Measurements from ENCODE around the gene KRT75. TPM values are rescaled to one million over a fixed set of nuclear protein-coding genes. Genes with fewer than 3 reads are reported as not detected.

KRT75 gene
- total RNA-seq, 1 experiment from 2014 or later = not detected

DNA sequence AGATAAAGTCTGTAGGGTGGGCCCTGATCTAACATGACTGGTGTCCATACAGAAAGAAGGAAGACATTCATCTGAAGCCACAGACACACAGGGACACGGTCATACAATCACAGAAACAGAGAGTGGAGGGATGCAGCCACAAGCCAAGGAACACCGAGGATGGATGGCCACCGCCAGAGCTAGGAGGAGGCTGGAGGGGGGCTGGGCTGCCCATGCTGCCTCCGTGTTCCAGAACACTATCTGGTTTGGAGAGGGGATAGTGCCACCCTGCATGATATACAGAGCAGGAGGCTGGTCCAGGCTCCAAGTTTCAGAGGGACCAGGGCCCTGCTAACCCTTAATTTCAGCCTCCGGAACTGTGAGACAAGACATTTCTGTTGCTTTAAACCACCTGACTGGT lies 8.7 kb downstream of the KRT75 start (continued):
- TF ChIP-seq POLR2A (IDR thresholded peaks at IDR 0.05; ENCODE audit: borderline replicate concordance, extremely low read depth, insufficient read depth, insufficient read length) (no peak), CBX3 (IDR thresholded peaks at IDR 0.05; ENCODE audit: low read depth) (no peak), ZFX (IDR thresholded peaks at IDR 0.05) (no peak), EZH2 (IDR thresholded peaks at IDR 0.05) (no peak), SIN3A (IDR thresholded peaks at IDR 0.05; ENCODE audit: low read depth) (no peak)

DNA sequence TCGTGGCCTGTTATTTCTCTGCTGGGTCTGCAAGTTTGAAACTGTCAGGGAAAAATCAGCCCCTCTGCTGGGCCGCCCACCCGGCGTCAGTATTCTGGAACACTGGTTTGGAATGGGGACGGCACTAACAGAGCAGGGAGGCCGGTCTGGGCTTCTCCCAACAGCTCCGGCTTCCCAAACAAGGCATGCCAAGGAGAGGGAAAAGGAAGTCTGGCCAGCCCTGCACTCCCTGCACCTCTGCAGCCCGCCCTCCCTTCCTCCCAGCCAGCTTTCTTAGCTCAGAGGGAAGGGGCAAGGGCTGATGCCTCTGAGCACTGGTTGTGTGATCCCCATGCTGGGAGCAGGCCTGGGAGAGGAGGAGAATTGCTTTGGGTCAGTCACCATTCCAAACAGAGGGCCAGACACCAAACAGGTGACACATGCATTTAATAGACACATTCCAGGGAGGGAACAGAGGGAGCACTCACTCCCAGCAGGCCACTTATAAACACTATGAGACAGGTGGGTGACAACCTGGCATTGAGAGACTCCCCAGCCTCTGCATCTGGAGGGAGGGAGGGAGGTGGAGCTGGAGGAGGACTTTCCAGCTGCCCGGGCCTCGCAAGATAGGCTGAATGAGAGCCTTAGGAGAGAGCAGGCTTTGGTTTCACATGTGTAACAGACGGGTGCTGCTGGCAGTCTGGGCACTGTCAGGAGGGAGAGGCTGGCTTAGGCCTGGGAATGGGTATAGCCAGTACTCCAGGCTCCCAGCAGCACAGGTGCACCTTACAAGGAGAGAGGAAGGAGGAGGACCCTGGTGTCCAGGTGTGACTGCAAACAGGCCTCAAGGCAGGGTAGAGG lies 10.3 kb downstream of the KRT75 start:
- peak; percentile 37 for ATAC-seq
- POLR2A ChIA-PET = no interaction called here

More for the DNA sequence above, 10.3 kb downstream of the KRT75 start:
- CTCF ChIA-PET = no interaction called here
- Histone ChIP-seq H3K79me2 (ENCODE audit: insufficient read depth, low read length) (no peaks in the 10 kb centered on the region), H3K27ac (ENCODE audit: low read depth, low read length) (no peak overlapping the region), H3K9me2 (ENCODE audit: insufficient read depth) (no peaks in the 10 kb centered on the region), H3K9ac (ENCODE audit: low read length) (no peak overlapping the region), H3K27me3 (ENCODE audit: insufficient read depth, low read length) (no peaks in the 10 kb centered on the region), H3K4me2 (ENCODE audit: low read length) (0 out of 2 replicates have a peak overlapping the region, but pooled peaks have one; percentile 6), H4K20me1 (ENCODE audit: insufficient read depth) (no peaks in the 10 kb centered on the region), H3K9me3 (ENCODE audit: control insufficient read depth in 1 of 2, insufficient read depth in 1 of 2, low read depth in 1 of 2, low read length in 2 of 2) (no peaks in the 10 kb centered on the region), H3K4me1 (ENCODE audit: control insufficient read depth in 1 of 2, insufficient read depth in 2 of 2, low read length in 2 of 2) (peaks cover 0 to 23% of the 10 kb centered on the region in 2 experiments; a peak in 2 of 4 replicates), H3K4me3 (replicated peaks in 1 of 2; ENCODE audit: low read depth in 1 of 2, low read length in 2 of 2) (no peak overlapping the region), H3K36me3 (ENCODE audit: control insufficient read depth in 1 of 2, insufficient read depth in 2 of 2, low read length in 2 of 2) (no peaks in the 10 kb centered on the region), H2AFZ (ENCODE audit: low read depth, low read length, poor library complexity, severe bottlenecking) (no peak overlapping the region)
- no peak for DNase-seq (ENCODE audit: low read depth, low spot score)
- intact Hi-C loops (cut with micrococcal nuclease) = no loop called here
- TF ChIP-seq, protein P1, sequence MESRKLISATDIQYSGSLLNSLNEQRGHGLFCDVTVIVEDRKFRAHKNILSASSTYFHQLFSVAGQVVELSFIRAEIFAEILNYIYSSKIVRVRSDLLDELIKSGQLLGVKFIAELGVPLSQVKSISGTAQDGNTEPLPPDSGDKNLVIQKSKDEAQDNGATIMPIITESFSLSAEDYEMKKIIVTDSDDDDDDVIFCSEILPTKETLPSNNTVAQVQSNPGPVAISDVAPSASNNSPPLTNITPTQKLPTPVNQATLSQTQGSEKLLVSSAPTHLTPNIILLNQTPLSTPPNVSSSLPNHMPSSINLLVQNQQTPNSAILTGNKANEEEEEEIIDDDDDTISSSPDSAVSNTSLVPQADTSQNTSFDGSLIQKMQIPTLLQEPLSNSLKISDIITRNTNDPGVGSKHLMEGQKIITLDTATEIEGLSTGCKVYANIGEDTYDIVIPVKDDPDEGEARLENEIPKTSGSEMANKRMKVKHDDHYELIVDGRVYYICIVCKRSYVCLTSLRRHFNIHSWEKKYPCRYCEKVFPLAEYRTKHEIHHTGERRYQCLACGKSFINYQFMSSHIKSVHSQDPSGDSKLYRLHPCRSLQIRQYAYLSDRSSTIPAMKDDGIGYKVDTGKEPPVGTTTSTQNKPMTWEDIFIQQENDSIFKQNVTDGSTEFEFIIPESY (IDR thresholded peaks at IDR 0.05; ENCODE audit: extremely low read depth, insufficient replicate concordance, low read length) = no peak
- TF ChIP-seq CBX3 (IDR thresholded peaks at IDR 0.05; ENCODE audit: low read depth) (no peak), ZNF274 (IDR thresholded peaks at IDR 0.05; ENCODE audit: low read depth, low read length) (no peak), JUND (IDR thresholded peaks at IDR 0.05) (no peak), ELF1 (IDR thresholded peaks at IDR 0.05; ENCODE audit: borderline replicate concordance, low read depth) (no peak), ZFX (IDR thresholded peaks at IDR 0.05) (no peak), FOSL1 (IDR thresholded peaks at IDR 0.05; ENCODE audit: low read depth) (no peak), EZH2phosphoT487 (IDR thresholded peaks at IDR 0.05; ENCODE audit: borderline replicate concordance) (no peak), TCF7L2 (IDR thresholded peaks at IDR 0.05; ENCODE audit: borderline replicate concordance, extremely low read depth, insufficient read depth, insufficient read length) (no peak), POLR2A (IDR thresholded peaks at IDR 0.05; ENCODE audit: borderline replicate concordance, extremely low read depth, insufficient read depth, insufficient read length) (no peak), RAD21 (IDR thresholded peaks at IDR 0.05; ENCODE audit: low read depth) (no peak), SP1 (IDR thresholded peaks at IDR 0.05; ENCODE audit: low read depth) (no peak), EZH2 (IDR thresholded peaks at IDR 0.05) (no peak), YY1 (IDR thresholded peaks at IDR 0.05; ENCODE audit: extremely low read depth, insufficient replicate concordance, low read depth, low read length) (no peak), POLR2AphosphoS5 (IDR thresholded peaks at IDR 0.05; ENCODE audit: low read depth, low read length) (no peak), SRF (IDR thresholded peaks at IDR 0.05; ENCODE audit: low read depth) (no peak)
- TF ChIP-seq, protein P2, sequence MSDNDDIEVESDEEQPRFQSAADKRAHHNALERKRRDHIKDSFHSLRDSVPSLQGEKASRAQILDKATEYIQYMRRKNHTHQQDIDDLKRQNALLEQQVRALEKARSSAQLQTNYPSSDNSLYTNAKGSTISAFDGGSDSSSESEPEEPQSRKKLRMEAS (IDR thresholded peaks at IDR 0.05) = no peak
- TF ChIP-seq, protein P3, sequence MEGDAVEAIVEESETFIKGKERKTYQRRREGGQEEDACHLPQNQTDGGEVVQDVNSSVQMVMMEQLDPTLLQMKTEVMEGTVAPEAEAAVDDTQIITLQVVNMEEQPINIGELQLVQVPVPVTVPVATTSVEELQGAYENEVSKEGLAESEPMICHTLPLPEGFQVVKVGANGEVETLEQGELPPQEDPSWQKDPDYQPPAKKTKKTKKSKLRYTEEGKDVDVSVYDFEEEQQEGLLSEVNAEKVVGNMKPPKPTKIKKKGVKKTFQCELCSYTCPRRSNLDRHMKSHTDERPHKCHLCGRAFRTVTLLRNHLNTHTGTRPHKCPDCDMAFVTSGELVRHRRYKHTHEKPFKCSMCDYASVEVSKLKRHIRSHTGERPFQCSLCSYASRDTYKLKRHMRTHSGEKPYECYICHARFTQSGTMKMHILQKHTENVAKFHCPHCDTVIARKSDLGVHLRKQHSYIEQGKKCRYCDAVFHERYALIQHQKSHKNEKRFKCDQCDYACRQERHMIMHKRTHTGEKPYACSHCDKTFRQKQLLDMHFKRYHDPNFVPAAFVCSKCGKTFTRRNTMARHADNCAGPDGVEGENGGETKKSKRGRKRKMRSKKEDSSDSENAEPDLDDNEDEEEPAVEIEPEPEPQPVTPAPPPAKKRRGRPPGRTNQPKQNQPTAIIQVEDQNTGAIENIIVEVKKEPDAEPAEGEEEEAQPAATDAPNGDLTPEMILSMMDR (IDR thresholded peaks at IDR 0.05 in 2 of 3, conservative IDR thresholded peaks at IDR 0.05 in 1 of 3; ENCODE audit: borderline replicate concordance in 1 of 3, insufficient read depth in 1 of 3, low read depth in 2 of 3, low read length in 2 of 3) = no peak
- RAD21 ChIA-PET (ENCODE audit: low non-redundant PET in 1 of 2, low total read pairs in 2 of 2, uncharacterized antibody in 2 of 2, unreplicated experiment in 2 of 2) = no interaction called here
- no TSS peak for BruUV-seq (replicated peaks)
